GM23338 (cell line): ENCODE data around the gene CELSR1.

Experiments
- CREB1 ChIP-seq: fragments of 250-450 bp; sonication (Bioruptor Pico); IDR thresholded peaks from 2 replicates; pipeline ENCODE4 v1.5.0; 2020; ENCODE audit warnings: low read depth, mild to moderate bottlenecking, moderate library complexity
- EZH2 ChIP-seq: fragments of 200-600 bp; sonication (generic); IDR thresholded peaks from one replicate; pipeline ENCODE4 v1.8.0; 2017; ENCODE audit warnings: antibody characterized with exemption, mild to moderate bottlenecking, low read depth; ENCODE audit not compliant: unreplicated experiment
- EZH2phosphoT487 ChIP-seq: fragments of 200-600 bp; sonication (generic); IDR thresholded peaks from one replicate; pipeline ENCODE4 v1.8.1; 2018; ENCODE audit warnings: antibody characterized with exemption; ENCODE audit not compliant: unreplicated experiment
- JUNB ChIP-seq: IDR thresholded peaks from one replicate; pipeline ENCODE4 v1.6.1; 2016; ENCODE audit warnings: antibody characterized with exemption; ENCODE audit not compliant: unreplicated experiment
- NANOG ChIP-seq: IDR thresholded peaks from 2 replicates; pipeline ENCODE4 v1.6.1; 2016; ENCODE audit warnings: antibody characterized with exemption, borderline replicate concordance
- POLR2AphosphoS5 ChIP-seq: IDR thresholded peaks from 2 replicates; pipeline ENCODE4 v1.6.1; 2016; ENCODE audit warnings: antibody characterized with exemption, low read depth
- ZNF114 ChIP-seq: fragments of 250-450 bp; sonication (Bioruptor Pico); IDR thresholded peaks from 2 replicates; pipeline ENCODE4 v1.5.0; 2020; ENCODE audit warnings: mild to moderate bottlenecking, moderate library complexity
- TF ChIP-seq, protein P1 (sequence below), 2 experiments: fragments of 200-600 bp in 1 of 2; sonication (generic) in 1 of 2; conservative IDR thresholded peaks; 2 replicates each; pipeline versions ENCODE4 v1.5.1 to v1.6.1; 2016 to 2017; ENCODE audit warnings: antibody characterized with exemption in 2 of 2, low read depth in 2 of 2, mild to moderate bottlenecking in 2 of 2, moderate library complexity in 1 of 2
- TF ChIP-seq, protein P2 (sequence below): IDR thresholded peaks from one replicate; pipeline ENCODE4 v1.6.1; 2018; ENCODE audit warnings: antibody characterized with exemption; ENCODE audit not compliant: unreplicated experiment
- TF ChIP-seq, protein P3 (sequence below): fragments of 250-450 bp; sonication (Bioruptor Pico); IDR thresholded peaks from 2 replicates; pipeline ENCODE4 v1.5.0; 2020; ENCODE audit warnings: mild to moderate bottlenecking, moderate library complexity

DNA sequence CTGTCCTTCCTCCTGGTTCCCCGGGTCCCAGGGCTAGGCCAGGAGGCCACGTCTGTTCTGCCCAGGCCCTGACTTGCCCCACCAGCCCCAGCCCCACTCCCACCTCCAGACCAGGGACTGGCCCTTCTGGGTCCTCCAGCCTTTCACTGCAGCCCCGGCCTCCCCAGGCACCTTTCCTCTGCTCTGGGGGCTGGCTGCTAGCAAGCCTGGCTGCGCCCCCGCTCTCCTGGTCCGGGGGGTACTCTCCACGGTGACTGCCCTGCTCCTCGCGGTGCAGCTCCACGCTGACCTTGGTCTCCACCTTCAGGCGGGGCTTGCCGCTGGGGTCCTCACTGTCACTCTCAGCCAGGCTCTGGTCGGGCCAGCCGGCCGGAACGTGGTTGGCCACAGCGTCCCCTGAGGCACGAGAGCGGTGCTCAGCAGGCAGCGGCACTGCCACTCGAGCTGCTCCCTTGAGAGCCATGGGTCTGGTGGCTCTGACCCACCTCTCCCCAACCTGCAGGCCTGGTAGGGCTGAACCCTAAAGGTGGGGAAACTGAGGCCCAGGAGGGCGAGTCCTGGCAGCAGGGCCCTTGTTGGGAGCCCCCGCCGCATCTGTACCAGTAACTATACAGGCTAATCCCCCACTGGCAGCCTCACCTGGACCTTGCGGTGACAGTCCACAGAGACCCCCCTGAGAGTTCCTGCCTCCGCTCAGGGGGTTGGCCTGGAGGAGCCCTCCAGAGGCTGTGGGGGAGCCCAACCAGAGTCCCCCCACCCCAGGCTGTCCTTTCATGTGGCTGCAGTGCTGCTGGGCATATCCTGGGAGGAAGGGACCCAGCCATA, 172.9 kb downstream of the CELSR1 start:
- TF ChIP-seq, protein P1, sequence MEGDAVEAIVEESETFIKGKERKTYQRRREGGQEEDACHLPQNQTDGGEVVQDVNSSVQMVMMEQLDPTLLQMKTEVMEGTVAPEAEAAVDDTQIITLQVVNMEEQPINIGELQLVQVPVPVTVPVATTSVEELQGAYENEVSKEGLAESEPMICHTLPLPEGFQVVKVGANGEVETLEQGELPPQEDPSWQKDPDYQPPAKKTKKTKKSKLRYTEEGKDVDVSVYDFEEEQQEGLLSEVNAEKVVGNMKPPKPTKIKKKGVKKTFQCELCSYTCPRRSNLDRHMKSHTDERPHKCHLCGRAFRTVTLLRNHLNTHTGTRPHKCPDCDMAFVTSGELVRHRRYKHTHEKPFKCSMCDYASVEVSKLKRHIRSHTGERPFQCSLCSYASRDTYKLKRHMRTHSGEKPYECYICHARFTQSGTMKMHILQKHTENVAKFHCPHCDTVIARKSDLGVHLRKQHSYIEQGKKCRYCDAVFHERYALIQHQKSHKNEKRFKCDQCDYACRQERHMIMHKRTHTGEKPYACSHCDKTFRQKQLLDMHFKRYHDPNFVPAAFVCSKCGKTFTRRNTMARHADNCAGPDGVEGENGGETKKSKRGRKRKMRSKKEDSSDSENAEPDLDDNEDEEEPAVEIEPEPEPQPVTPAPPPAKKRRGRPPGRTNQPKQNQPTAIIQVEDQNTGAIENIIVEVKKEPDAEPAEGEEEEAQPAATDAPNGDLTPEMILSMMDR (conservative IDR thresholded peaks at IDR 0.05; ENCODE audit: low read depth in 2 of 2) = no peak
- TF ChIP-seq JUNB (no peak), POLR2AphosphoS5 (no peak), EZH2 (no peak), EZH2phosphoT487 (no peak), ZNF114 (CRISPR knock-in tag) (no peak), NANOG (no peak), CREB1 (CRISPR knock-in tag) (no peak)
- TF ChIP-seq, protein P2, sequence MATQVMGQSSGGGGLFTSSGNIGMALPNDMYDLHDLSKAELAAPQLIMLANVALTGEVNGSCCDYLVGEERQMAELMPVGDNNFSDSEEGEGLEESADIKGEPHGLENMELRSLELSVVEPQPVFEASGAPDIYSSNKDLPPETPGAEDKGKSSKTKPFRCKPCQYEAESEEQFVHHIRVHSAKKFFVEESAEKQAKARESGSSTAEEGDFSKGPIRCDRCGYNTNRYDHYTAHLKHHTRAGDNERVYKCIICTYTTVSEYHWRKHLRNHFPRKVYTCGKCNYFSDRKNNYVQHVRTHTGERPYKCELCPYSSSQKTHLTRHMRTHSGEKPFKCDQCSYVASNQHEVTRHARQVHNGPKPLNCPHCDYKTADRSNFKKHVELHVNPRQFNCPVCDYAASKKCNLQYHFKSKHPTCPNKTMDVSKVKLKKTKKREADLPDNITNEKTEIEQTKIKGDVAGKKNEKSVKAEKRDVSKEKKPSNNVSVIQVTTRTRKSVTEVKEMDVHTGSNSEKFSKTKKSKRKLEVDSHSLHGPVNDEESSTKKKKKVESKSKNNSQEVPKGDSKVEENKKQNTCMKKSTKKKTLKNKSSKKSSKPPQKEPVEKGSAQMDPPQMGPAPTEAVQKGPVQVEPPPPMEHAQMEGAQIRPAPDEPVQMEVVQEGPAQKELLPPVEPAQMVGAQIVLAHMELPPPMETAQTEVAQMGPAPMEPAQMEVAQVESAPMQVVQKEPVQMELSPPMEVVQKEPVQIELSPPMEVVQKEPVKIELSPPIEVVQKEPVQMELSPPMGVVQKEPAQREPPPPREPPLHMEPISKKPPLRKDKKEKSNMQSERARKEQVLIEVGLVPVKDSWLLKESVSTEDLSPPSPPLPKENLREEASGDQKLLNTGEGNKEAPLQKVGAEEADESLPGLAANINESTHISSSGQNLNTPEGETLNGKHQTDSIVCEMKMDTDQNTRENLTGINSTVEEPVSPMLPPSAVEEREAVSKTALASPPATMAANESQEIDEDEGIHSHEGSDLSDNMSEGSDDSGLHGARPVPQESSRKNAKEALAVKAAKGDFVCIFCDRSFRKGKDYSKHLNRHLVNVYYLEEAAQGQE = no peak
- TF ChIP-seq, protein P3, sequence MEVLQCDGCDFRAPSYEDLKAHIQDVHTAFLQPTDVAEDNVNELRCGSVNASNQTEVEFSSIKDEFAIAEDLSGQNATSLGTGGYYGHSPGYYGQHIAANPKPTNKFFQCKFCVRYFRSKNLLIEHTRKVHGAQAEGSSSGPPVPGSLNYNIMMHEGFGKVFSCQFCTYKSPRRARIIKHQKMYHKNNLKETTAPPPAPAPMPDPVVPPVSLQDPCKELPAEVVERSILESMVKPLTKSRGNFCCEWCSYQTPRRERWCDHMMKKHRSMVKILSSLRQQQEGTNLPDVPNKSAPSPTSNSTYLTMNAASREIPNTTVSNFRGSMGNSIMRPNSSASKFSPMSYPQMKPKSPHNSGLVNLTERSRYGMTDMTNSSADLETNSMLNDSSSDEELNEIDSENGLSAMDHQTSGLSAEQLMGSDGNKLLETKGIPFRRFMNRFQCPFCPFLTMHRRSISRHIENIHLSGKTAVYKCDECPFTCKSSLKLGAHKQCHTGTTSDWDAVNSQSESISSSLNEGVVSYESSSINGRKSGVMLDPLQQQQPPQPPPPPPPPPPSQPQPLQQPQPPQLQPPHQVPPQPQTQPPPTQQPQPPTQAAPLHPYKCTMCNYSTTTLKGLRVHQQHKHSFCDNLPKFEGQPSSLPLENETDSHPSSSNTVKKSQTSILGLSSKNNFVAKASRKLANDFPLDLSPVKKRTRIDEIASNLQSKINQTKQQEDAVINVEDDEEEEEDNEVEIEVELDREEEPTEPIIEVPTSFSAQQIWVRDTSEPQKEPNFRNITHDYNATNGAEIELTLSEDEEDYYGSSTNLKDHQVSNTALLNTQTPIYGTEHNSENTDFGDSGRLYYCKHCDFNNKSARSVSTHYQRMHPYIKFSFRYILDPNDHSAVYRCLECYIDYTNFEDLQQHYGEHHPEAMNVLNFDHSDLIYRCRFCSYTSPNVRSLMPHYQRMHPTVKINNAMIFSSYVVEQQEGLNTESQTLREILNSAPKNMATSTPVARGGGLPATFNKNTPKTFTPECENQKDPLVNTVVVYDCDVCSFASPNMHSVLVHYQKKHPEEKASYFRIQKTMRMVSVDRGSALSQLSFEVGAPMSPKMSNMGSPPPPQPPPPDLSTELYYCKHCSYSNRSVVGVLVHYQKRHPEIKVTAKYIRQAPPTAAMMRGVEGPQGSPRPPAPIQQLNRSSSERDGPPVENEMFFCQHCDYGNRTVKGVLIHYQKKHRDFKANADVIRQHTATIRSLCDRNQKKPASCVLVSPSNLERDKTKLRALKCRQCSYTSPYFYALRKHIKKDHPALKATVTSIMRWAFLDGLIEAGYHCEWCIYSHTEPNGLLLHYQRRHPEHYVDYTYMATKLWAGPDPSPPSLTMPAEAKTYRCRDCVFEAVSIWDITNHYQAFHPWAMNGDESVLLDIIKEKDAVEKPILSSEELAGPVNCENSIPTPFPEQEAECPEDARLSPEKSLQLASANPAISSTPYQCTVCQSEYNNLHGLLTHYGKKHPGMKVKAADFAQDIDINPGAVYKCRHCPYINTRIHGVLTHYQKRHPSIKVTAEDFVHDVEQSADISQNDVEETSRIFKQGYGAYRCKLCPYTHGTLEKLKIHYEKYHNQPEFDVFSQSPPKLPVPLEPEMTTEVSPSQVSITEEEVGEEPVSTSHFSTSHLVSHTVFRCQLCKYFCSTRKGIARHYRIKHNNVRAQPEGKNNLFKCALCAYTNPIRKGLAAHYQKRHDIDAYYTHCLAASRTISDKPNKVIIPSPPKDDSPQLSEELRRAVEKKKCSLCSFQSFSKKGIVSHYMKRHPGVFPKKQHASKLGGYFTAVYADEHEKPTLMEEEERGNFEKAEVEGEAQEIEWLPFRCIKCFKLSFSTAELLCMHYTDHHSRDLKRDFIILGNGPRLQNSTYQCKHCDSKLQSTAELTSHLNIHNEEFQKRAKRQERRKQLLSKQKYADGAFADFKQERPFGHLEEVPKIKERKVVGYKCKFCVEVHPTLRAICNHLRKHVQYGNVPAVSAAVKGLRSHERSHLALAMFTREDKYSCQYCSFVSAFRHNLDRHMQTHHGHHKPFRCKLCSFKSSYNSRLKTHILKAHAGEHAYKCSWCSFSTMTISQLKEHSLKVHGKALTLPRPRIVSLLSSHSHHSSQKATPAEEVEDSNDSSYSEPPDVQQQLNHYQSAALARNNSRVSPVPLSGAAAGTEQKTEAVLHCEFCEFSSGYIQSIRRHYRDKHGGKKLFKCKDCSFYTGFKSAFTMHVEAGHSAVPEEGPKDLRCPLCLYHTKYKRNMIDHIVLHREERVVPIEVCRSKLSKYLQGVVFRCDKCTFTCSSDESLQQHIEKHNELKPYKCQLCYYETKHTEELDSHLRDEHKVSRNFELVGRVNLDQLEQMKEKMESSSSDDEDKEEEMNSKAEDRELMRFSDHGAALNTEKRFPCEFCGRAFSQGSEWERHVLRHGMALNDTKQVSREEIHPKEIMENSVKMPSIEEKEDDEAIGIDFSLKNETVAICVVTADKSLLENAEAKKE (CRISPR knock-in tag) = no peak
